T-helper 17 cell (primary cell): ENCODE measurements around the gene NTNG2. TPM values are rescaled to one million over a fixed set of nuclear protein-coding genes. Genes with fewer than 3 reads are reported as not detected.
"Not testable (repeated sequence)": the region's sequence is repeated elsewhere in the genome, so short reads cannot be mapped to it uniquely, and the experiment has no call there.

Experiments used
- ATAC-seq: fragments of 150-1000 bp; cut with Tn5 transposase; 2 replicates; pipeline ENCODE4 v1.10.0; 2021; ENCODE audit warnings: mild to moderate bottlenecking, moderate library complexity
- DNase-seq, 3 donors: peaks; one replicate each; pipeline versions ENCODE4 v3.0.0 to v3.0.0-alpha.2; 2020 to 2021
- H3K9me3 ChIP-seq: one replicate; pipeline ENCODE4 v1.7.0; 2013; ENCODE audit warnings: low read length, mild to moderate bottlenecking; ENCODE audit not compliant: control insufficient read depth, poor library complexity, severe bottlenecking
- H3K27ac Mint-ChIP-seq: one replicate; pipeline ENCODE4 v1.8.0; 2022; ENCODE audit warnings: mild to moderate bottlenecking, moderate library complexity, mixed read lengths
- H3K27me3 Mint-ChIP-seq: one replicate; pipeline ENCODE4 v1.8.0; 2022; ENCODE audit warnings: mixed read lengths
- H3K36me3 Mint-ChIP-seq: one replicate; pipeline ENCODE4 v1.8.0; 2022; ENCODE audit warnings: low read depth, mixed read lengths
- H3K4me1 Mint-ChIP-seq: one replicate; pipeline ENCODE4 v1.8.0; 2022; ENCODE audit warnings: mild to moderate bottlenecking, mixed read lengths
- H3K4me3 Mint-ChIP-seq: one replicate; pipeline ENCODE4 v1.8.0; 2022; ENCODE audit warnings: mild to moderate bottlenecking, moderate library complexity, mixed read lengths
- total RNA-seq, 4 donors: library from RNA in 2 of 4; stranded (reverse) in 2 of 4; gene quantifications; one replicate each; pipeline ENCODE4 v1.2.3 and lab custom pipeline; 2022 to 2026

The NTNG2 gene
- total RNA-seq = 1 to 10 TPM; 3.3 to 3.6 TPM
- total RNA-seq (lab: John Stamatoyannopoulos, UW) = 2.5 to 5.0 reads per million in 2 donors

GRCh38 chr9:132161743-132162184, at the start of gene NTNG2:
Gene NTNG2 (plus strand): TSS chr9:132162058. CDS start chr9:132166832, 4,774 bp downstream.
- Mint-ChIP-seq H3K4me1 (peaks cover 7% of the 10 kb centered on the region), H3K4me3 (peak within 1 kb of the TSS; percentile 96), H3K27ac (peak within 1 kb of the TSS; percentile 29), H3K36me3 (peaks cover 2% of the 10 kb centered on the region), H3K27me3 (peaks cover 66% of the 10 kb centered on the region)
- H3K9me3 ChIP-seq = no peaks in the 10 kb centered on the region
- DNase-seq (no peak), ATAC-seq (peak; percentile 43)

GRCh38 chr9:132114102-132114707, 47.7 kb upstream of the NTNG2 start:
- Mint-ChIP-seq H3K36me3 (no peaks in the 10 kb centered on the region), H3K4me3 (no peak overlapping the region), H3K4me1 (no peaks in the 10 kb centered on the region), H3K27me3 (peaks cover 59% of the 10 kb centered on the region), H3K27ac (no peak overlapping the region)
- no peaks in the 10 kb centered on the region for H3K9me3 ChIP-seq
- ATAC-seq (no peak), DNase-seq (peak in 2 of 3 donors; percentile 21 to 24)

DNA sequence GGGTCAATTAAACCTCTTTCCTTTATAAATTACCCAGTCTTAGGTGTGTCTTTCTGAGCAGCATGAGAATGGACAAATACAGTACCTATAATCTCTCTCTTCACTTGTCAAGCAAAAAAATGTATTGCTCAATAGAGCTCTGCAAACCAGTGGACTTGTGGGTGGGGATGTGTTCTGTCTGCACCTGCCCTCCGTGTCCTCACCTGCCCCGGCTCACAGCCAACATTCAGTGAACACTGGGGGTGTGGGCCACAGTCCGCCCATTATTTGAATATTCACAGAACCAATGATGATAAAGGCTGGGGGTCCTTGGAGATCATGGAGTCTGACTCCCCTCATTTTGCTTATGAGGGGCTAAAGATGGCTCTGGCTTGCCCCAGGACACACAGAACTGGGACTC, 45.3 kb upstream of the NTNG2 start:
- H3K36me3 Mint-ChIP-seq = no peaks in the 10 kb centered on the region
- no peak overlapping the region for H3K4me3 Mint-ChIP-seq
- no peaks in the 10 kb centered on the region for H3K9me3 ChIP-seq
- no peak for DNase-seq
- no peak overlapping the region for H3K27ac Mint-ChIP-seq
- no peaks in the 10 kb centered on the region for H3K4me1 Mint-ChIP-seq
- ATAC-seq = no peak
- peaks cover 73% of the 10 kb centered on the region for H3K27me3 Mint-ChIP-seq

DNA sequence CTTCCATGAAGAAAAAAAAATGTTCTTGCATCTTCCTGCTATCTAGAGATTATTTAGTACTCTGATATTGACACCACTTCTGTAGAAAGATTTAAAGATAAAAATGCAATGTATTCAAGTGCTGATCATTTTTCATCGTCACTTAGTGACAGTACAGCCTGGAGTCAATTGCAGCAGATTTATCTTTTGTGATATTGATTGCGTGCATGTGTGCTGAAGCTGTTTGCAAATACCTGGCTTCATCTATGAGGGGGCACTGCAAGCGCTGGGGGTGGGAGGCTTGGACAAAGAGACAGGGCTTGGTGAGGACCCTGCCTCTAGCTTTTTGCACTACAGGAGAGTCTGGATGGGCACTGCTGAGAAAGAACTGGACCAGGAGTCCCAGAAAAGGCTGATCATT, 44.2 kb upstream of the NTNG2 start:
- H3K27me3 Mint-ChIP-seq = peaks cover 80% of the 10 kb centered on the region
- no peaks in the 10 kb centered on the region for H3K36me3 Mint-ChIP-seq
- ATAC-seq = no peak
- H3K9me3 ChIP-seq = no peaks in the 10 kb centered on the region
- no peak overlapping the region for H3K4me3 Mint-ChIP-seq
- no peak for DNase-seq
- no peaks in the 10 kb centered on the region for H3K4me1 Mint-ChIP-seq
- H3K27ac Mint-ChIP-seq = no peak overlapping the region

DNA sequence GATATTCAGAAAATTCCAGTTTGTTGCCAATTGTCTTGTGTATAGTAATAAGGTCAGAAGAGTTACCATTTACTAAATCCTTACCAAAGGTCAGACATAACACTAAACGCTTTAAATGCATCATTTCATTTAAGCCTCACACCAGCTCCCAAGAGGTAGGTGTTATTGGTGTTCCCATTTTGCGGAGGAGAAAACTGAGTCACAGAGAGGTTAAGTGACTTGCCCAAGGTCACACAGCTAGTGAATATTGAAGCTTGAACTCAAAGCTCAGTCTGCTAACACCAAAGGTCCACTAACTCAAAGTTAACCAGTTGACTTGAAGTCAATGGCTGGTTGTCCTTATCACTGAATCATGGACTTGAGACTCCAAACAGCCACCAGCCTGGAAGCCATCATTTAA, 40.8 kb upstream of the NTNG2 start:
- H3K27ac Mint-ChIP-seq = no peak overlapping the region
- H3K9me3 ChIP-seq = no peaks in the 10 kb centered on the region
- peaks cover 3% of the 10 kb centered on the region for H3K4me1 Mint-ChIP-seq
- DNase-seq = no peak
- H3K36me3 Mint-ChIP-seq = no peaks in the 10 kb centered on the region
- no peak overlapping the region for H3K4me3 Mint-ChIP-seq
- ATAC-seq = no peak
- H3K27me3 Mint-ChIP-seq = peaks cover 90% of the 10 kb centered on the region

- H3K36me3 Mint-ChIP-seq = no peaks in the 10 kb centered on the region
- peaks cover 95% of the 10 kb centered on the region for H3K27me3 Mint-ChIP-seq
- H3K9me3 ChIP-seq = no peaks in the 10 kb centered on the region
- no peak overlapping the region for H3K4me3 Mint-ChIP-seq
- ATAC-seq (no peak), DNase-seq (no peak)
- H3K27ac Mint-ChIP-seq = no peak overlapping the region
- peaks cover 8% of the 10 kb centered on the region for H3K4me1 Mint-ChIP-seq
These were observed 37.1 kb upstream of the NTNG2 start for GRCh38 chr9:132124800-132125199.

- Mint-ChIP-seq H3K4me3 (no peak overlapping the region), H3K4me1 (peaks cover 8% of the 10 kb centered on the region)
- no peak for ATAC-seq
These were observed 36.5 kb upstream of the NTNG2 start for GRCh38 chr9:132125361-132125760.

DNA sequence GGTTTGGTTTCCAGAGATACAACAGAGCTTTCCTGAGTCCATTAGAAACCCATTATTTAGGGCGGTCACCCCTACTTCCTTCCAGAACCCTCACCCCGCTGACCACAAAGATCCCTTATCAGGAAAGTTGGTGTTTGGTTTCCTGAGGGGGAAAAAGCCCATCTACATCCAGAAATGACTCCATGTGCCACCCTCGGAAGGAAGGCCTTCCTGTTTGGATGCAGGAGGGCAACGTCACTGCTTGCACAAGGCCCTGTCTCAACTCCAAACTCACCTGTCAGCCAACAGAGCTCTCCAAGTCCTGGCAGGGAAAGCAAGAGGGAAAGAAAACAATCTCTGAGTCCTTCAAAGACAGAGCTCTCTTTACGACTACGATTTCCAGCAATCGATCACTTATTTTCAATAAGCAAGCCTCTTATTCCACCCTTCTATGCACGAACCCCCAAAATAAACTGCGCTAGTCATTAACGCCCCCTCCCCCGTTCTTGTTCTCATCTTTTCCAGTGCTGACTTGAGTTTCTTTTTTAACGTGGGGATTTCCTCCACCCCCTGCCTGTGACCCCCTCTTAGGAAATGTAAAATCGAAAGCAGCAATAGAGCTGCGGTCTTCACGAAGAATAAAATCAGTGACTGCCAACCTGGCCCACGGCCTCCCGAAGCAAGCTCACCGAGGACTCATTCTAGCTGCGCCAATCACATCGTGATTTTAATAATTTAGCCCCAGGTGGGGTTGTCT, 35.7 kb upstream of the NTNG2 start:
- Mint-ChIP-seq H3K27me3 (peaks cover 93% of the 10 kb centered on the region), H3K4me1 (peaks cover 11% of the 10 kb centered on the region), H3K27ac (no peak overlapping the region), H3K4me3 (peak overlapping the region; percentile 84), H3K36me3 (no peaks in the 10 kb centered on the region)
- no peak for DNase-seq
- no peak for ATAC-seq
- no peaks in the 10 kb centered on the region for H3K9me3 ChIP-seq

More at GRCh38 chr9:132125361-132125760, 36.5 kb upstream of the NTNG2 start:
- Mint-ChIP-seq H3K36me3 (no peaks in the 10 kb centered on the region), H3K27me3 (peaks cover 95% of the 10 kb centered on the region), H3K27ac (no peak overlapping the region)
- H3K9me3 ChIP-seq = no peaks in the 10 kb centered on the region
- no peak for DNase-seq

GRCh38 chr9:132126680-132127236, 35.1 kb upstream of the NTNG2 start:
- peak overlapping the region; percentile 84 for H3K4me3 Mint-ChIP-seq
- no peak for ATAC-seq
- H3K36me3 Mint-ChIP-seq = no peaks in the 10 kb centered on the region
- H3K9me3 ChIP-seq = no peaks in the 10 kb centered on the region
- no peak overlapping the region for H3K27ac Mint-ChIP-seq
- H3K4me1 Mint-ChIP-seq = peaks cover 11% of the 10 kb centered on the region
- peaks cover 93% of the 10 kb centered on the region for H3K27me3 Mint-ChIP-seq
- DNase-seq = no peak

DNA sequence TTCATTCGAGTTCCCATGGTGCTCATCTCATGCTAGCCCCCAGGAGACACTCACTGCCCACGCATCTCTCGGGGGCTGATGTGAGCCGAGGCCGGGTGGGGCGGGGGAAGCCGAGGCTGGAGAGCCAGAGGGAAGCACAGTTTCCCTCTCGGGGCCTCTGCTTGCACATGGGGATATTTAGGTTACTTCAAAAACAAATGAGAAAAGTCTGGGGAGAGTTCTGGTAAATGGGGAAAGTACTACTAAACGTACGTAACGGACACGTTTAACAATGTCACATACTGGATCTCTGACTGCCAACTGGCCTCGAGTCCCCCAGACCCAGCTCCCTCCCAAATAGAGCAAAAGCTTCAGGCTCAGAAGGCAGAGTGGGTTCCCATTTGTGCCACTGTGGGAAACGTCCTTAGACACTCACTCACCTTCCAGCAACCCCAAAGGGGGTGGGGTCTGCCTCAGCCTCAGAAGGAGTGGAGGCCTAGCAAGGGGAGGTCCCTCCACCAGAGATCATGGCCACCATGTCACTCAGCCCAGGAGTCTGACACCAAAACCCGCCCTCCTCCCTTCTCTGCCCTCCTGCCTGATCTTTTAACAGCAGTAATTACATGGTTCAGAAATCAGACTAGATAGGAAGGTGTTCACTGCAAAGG, 33.8 kb upstream of the NTNG2 start:
- ATAC-seq = no peak

GRCh38 chr9:132129535-132129934, 32.3 kb upstream of the NTNG2 start:
- Mint-ChIP-seq H3K27ac (no peak overlapping the region), H3K4me1 (peaks cover 12% of the 10 kb centered on the region), H3K27me3 (peaks cover 93% of the 10 kb centered on the region), H3K4me3 (no peak overlapping the region), H3K36me3 (no peaks in the 10 kb centered on the region)
- no peaks in the 10 kb centered on the region for H3K9me3 ChIP-seq
- no peak for DNase-seq
- no peak for ATAC-seq

More for the DNA sequence above, 33.8 kb upstream of the NTNG2 start:
- no peaks in the 10 kb centered on the region for H3K9me3 ChIP-seq
- no peak overlapping the region for H3K27ac Mint-ChIP-seq
- no peak for DNase-seq
- peaks cover 12% of the 10 kb centered on the region for H3K4me1 Mint-ChIP-seq
- H3K27me3 Mint-ChIP-seq = peaks cover 93% of the 10 kb centered on the region
- H3K4me3 Mint-ChIP-seq = no peak overlapping the region
- H3K36me3 Mint-ChIP-seq = no peaks in the 10 kb centered on the region

DNA sequence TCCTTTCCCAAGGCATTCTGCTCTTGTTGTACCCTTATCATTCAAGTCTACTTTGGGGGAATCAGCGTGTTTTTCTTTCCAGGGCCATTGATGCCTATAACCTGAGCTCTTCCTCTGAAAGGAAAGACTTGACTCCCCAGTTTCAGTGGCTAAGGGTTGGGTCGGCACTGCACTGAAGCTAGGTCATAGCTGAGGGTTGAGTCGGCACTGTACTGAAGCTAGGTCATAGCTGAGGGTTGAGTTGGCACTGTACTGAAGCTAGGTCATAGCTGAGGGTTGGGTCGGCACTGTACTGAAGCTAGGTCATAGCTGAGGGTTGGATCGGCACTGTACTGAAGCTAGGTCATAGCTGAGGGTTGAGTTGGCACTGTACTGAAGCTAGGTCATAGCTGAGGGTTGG, 27.8 kb upstream of the NTNG2 start:
- not testable (repeated sequence) for DNase-seq, H3K4me1 Mint-ChIP-seq, H3K36me3 Mint-ChIP-seq, H3K27ac Mint-ChIP-seq, H3K9me3 ChIP-seq, ATAC-seq, H3K4me3 Mint-ChIP-seq
- H3K27me3 Mint-ChIP-seq = peaks cover 93% of the 10 kb centered on the region

- DNase-seq (no peak), ATAC-seq (no peak)
- Mint-ChIP-seq H3K4me1 (peaks cover 4% of the 10 kb centered on the region), H3K27me3 (peaks cover 94% of the 10 kb centered on the region), H3K36me3 (no peaks in the 10 kb centered on the region), H3K27ac (no peak overlapping the region), H3K4me3 (no peak overlapping the region)
- no peaks in the 10 kb centered on the region for H3K9me3 ChIP-seq
These were observed 26.4 kb upstream of the NTNG2 start for GRCh38 chr9:132135456-132135855.
